T-helper 17 cell (primary cell): ENCODE measurements around the gene RFTN1. TPM values are rescaled to one million over a fixed set of nuclear protein-coding genes. Genes with fewer than 3 reads are reported as not detected.

Experiments
- ATAC-seq: fragments of 150-1000 bp; cut with Tn5 transposase; 2 replicates; pipeline ENCODE4 v1.10.0; 2021; ENCODE audit warnings: mild to moderate bottlenecking, moderate library complexity
- DNase-seq, 3 donors: peaks; one replicate each; pipeline versions ENCODE4 v3.0.0 to v3.0.0-alpha.2; 2020 to 2021
- H3K9me3 ChIP-seq: one replicate; pipeline ENCODE4 v1.7.0; 2013; ENCODE audit warnings: low read length, mild to moderate bottlenecking; ENCODE audit not compliant: control insufficient read depth, poor library complexity, severe bottlenecking
- H3K27ac Mint-ChIP-seq: one replicate; pipeline ENCODE4 v1.8.0; 2022; ENCODE audit warnings: mild to moderate bottlenecking, moderate library complexity, mixed read lengths
- H3K27me3 Mint-ChIP-seq: one replicate; pipeline ENCODE4 v1.8.0; 2022; ENCODE audit warnings: mixed read lengths
- H3K36me3 Mint-ChIP-seq: one replicate; pipeline ENCODE4 v1.8.0; 2022; ENCODE audit warnings: low read depth, mixed read lengths
- H3K4me1 Mint-ChIP-seq: one replicate; pipeline ENCODE4 v1.8.0; 2022; ENCODE audit warnings: mild to moderate bottlenecking, mixed read lengths
- H3K4me3 Mint-ChIP-seq: one replicate; pipeline ENCODE4 v1.8.0; 2022; ENCODE audit warnings: mild to moderate bottlenecking, moderate library complexity, mixed read lengths
- total RNA-seq, 4 donors: library from RNA in 2 of 4; stranded (reverse) in 2 of 4; gene quantifications; one replicate each; pipeline ENCODE4 v1.2.3 and lab custom pipeline; 2022 to 2026

Gene RFTN1
- total RNA-seq, 2 donors from 2014 or later, result 51.8 to 55.8 TPM

GRCh38 chr3:16370872-16371740 lies 142.4 kb downstream of the RFTN1 start:
- Mint-ChIP-seq H3K27me3 (no peaks in the 10 kb centered on the region), H3K4me3 (no peak overlapping the region), H3K27ac (peak overlapping the region; percentile 94), H3K4me1 (peaks cover 41% of the 10 kb centered on the region), H3K36me3 (peaks cover 4% of the 10 kb centered on the region)
- no peak for DNase-seq
- no peak for ATAC-seq
- peaks cover 2% of the 10 kb centered on the region for H3K9me3 ChIP-seq

DNA sequence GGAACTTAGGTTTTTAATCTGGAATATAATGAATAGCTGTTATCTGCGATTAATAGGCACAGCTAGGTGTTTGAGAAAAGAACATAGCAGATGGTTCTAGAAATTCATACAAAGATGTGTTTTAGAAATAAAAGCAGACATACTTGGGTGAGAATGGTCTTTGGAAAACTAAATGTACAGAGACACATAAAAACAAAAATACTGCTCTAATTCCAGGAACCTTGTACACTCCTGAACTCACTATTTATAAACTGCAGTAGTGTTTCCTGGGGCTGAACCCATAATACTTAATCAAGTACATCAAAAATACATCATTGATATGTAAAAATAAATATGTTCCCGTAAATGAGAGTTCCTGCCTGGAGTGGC lies 143.0 kb downstream of the RFTN1 start:
- H3K36me3 Mint-ChIP-seq, result peaks cover 4% of the 10 kb centered on the region
- no peaks in the 10 kb centered on the region for H3K27me3 Mint-ChIP-seq
- peaks cover 43% of the 10 kb centered on the region for H3K4me1 Mint-ChIP-seq
- no peak overlapping the region for H3K4me3 Mint-ChIP-seq
- no peak for DNase-seq
- no peaks in the 10 kb centered on the region for H3K9me3 ChIP-seq
- no peak for ATAC-seq
- peak overlapping the region; percentile 63 for H3K27ac Mint-ChIP-seq

- H3K9me3 ChIP-seq, result no peaks in the 10 kb centered on the region
- Mint-ChIP-seq H3K4me1 (peaks cover 37% of the 10 kb centered on the region), H3K36me3 (peaks cover 2% of the 10 kb centered on the region), H3K27ac (peak overlapping the region; percentile 63), H3K27me3 (no peaks in the 10 kb centered on the region), H3K4me3 (no peak overlapping the region)
- DNase-seq (no peak), ATAC-seq (no peak)
These were observed 143.6 kb downstream of the RFTN1 start for GRCh38 chr3:16369885-16370284.

GRCh38 chr3:16369276-16369675 lies 144.2 kb downstream of the RFTN1 start:
- H3K4me1 Mint-ChIP-seq, result peaks cover 32% of the 10 kb centered on the region
- peaks cover 2% of the 10 kb centered on the region for H3K36me3 Mint-ChIP-seq
- H3K27me3 Mint-ChIP-seq, result no peaks in the 10 kb centered on the region
- no peak overlapping the region for H3K27ac Mint-ChIP-seq
- ATAC-seq (no peak), DNase-seq (no peak)
- no peaks in the 10 kb centered on the region for H3K9me3 ChIP-seq
- H3K4me3 Mint-ChIP-seq, result no peak overlapping the region

DNA sequence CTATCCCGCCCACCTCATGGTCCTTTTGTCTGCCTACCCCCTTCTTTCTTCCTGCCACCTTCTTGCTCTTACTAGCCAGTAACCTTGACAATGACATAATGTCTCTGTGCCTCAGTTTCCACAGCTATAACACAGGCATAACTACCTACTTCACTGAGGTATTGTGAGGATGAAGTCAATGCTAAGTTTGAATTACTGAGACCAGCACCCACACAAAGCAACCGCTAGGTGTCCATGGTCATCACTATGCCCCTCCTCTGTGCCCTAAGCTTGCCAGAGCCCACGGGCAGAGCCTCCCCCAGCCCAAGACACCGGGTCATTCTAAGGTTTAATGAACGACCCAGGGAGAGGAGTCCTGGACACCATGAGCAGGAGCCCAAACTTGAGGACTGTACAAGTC lies 146.9 kb downstream of the RFTN1 start:
- no peak overlapping the region for H3K4me3 Mint-ChIP-seq
- no peaks in the 10 kb centered on the region for H3K9me3 ChIP-seq
- DNase-seq (no peak), ATAC-seq (no peak)
- no peaks in the 10 kb centered on the region for H3K27me3 Mint-ChIP-seq
- peak overlapping the region; percentile 91 for H3K27ac Mint-ChIP-seq
- H3K36me3 Mint-ChIP-seq, result peaks cover 2% of the 10 kb centered on the region
- H3K4me1 Mint-ChIP-seq, result peaks cover 16% of the 10 kb centered on the region

- H3K4me3 Mint-ChIP-seq, result peak overlapping the region; percentile 6
- H3K27ac Mint-ChIP-seq, result peak overlapping the region; percentile 91
- H3K36me3 Mint-ChIP-seq, result peaks cover 7% of the 10 kb centered on the region
- no peaks in the 10 kb centered on the region for H3K27me3 Mint-ChIP-seq
- H3K4me1 Mint-ChIP-seq, result peaks cover 20% of the 10 kb centered on the region
- DNase-seq (no peak), ATAC-seq (no peak)
- H3K9me3 ChIP-seq, result no peaks in the 10 kb centered on the region
These were observed 147.9 kb downstream of the RFTN1 start for GRCh38 chr3:16365491-16366128.

GRCh38 chr3:16364963-16365362 lies 148.5 kb downstream of the RFTN1 start:
- peaks cover 7% of the 10 kb centered on the region for H3K36me3 Mint-ChIP-seq
- DNase-seq (no peak), ATAC-seq (no peak)
- no peaks in the 10 kb centered on the region for H3K27me3 Mint-ChIP-seq
- no peak overlapping the region for H3K4me3 Mint-ChIP-seq
- no peaks in the 10 kb centered on the region for H3K9me3 ChIP-seq
- no peak overlapping the region for H3K27ac Mint-ChIP-seq
- peaks cover 19% of the 10 kb centered on the region for H3K4me1 Mint-ChIP-seq

GRCh38 chr3:16364323-16364722 lies 149.2 kb downstream of the RFTN1 start:
- H3K4me3 Mint-ChIP-seq, result no peak overlapping the region
- no peaks in the 10 kb centered on the region for H3K9me3 ChIP-seq
- H3K4me1 Mint-ChIP-seq, result peaks cover 20% of the 10 kb centered on the region
- DNase-seq (no peak), ATAC-seq (no peak)
- H3K27ac Mint-ChIP-seq, result peak overlapping the region; percentile 14
- peaks cover 7% of the 10 kb centered on the region for H3K36me3 Mint-ChIP-seq
- no peaks in the 10 kb centered on the region for H3K27me3 Mint-ChIP-seq

- ATAC-seq (no peak), DNase-seq (no peak)
- H3K36me3 Mint-ChIP-seq, result peaks cover 7% of the 10 kb centered on the region
- peaks cover 23% of the 10 kb centered on the region for H3K4me1 Mint-ChIP-seq
- no peak overlapping the region for H3K4me3 Mint-ChIP-seq
- no peaks in the 10 kb centered on the region for H3K27me3 Mint-ChIP-seq
- no peaks in the 10 kb centered on the region for H3K9me3 ChIP-seq
- H3K27ac Mint-ChIP-seq, result no peak overlapping the region
These were observed 149.9 kb downstream of the RFTN1 start for GRCh38 chr3:16363636-16364035.

DNA sequence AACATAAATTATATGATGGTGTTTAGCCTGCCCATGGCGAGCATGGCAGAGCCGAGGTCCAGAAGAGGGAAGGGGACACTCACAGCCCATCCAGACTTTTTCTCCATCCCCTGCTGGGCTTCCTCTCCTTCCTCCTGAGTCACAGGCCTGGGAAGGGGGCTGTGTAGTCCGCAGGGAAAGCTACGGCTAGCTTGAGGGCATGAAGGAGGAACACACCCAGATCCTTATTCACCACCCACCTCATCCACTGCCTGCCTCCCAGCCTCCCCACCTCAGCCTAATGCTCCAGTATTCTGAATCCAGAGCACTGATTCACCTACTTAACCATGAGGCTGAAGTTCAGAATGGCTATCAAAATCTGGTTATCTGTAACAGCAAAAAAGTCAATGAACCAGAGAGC lies 150.7 kb downstream of the RFTN1 start:
- no peak for ATAC-seq
- DNase-seq, result no peak
- no peak overlapping the region for H3K4me3 Mint-ChIP-seq
- H3K27ac Mint-ChIP-seq, result no peak overlapping the region
- H3K4me1 Mint-ChIP-seq, result peaks cover 23% of the 10 kb centered on the region
- peaks cover 7% of the 10 kb centered on the region for H3K36me3 Mint-ChIP-seq
- no peaks in the 10 kb centered on the region for H3K27me3 Mint-ChIP-seq
- H3K9me3 ChIP-seq, result no peaks in the 10 kb centered on the region

DNA sequence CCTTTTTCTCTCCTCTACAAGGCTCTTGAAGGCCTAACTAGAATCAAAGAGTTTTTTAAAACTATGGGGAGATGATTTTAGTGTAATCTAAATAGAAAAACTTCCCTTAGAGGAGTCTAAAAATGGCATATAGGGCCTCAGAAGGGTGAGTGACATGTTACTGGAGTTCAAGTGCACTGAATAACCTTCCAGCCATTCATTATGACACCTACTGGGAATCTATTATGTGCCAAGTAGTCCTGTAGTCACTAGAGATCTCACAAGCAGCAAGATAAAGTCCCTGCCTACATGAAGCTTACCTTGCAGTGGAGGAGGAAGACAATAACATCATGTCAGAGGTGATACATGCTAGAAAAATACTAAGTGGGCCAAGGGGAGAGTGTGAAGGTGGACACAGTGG lies 152.4 kb downstream of the RFTN1 start:
- peaks cover 7% of the 10 kb centered on the region for H3K36me3 Mint-ChIP-seq
- ATAC-seq (no peak), DNase-seq (no peak)
- H3K9me3 ChIP-seq, result no peaks in the 10 kb centered on the region
- H3K4me3 Mint-ChIP-seq, result no peak overlapping the region
- H3K27me3 Mint-ChIP-seq, result no peaks in the 10 kb centered on the region
- peak overlapping the region; percentile 78 for H3K27ac Mint-ChIP-seq
- peaks cover 22% of the 10 kb centered on the region for H3K4me1 Mint-ChIP-seq

- peak overlapping the region; percentile 63 for H3K27ac Mint-ChIP-seq
- no peak overlapping the region for H3K4me3 Mint-ChIP-seq
- no peaks in the 10 kb centered on the region for H3K9me3 ChIP-seq
- H3K27me3 Mint-ChIP-seq, result no peaks in the 10 kb centered on the region
- H3K36me3 Mint-ChIP-seq, result peaks cover 13% of the 10 kb centered on the region
- DNase-seq (no peak), ATAC-seq (no peak)
- H3K4me1 Mint-ChIP-seq, result peaks cover 23% of the 10 kb centered on the region
These were observed 154.2 kb downstream of the RFTN1 start for GRCh38 chr3:16359331-16359730.

GRCh38 chr3:16358336-16358735 lies 155.2 kb downstream of the RFTN1 start:
- H3K4me1 Mint-ChIP-seq, result peaks cover 23% of the 10 kb centered on the region
- H3K4me3 Mint-ChIP-seq, result no peak overlapping the region
- ATAC-seq (no peak), DNase-seq (no peak)
- H3K27ac Mint-ChIP-seq, result peak overlapping the region; percentile 63
- no peaks in the 10 kb centered on the region for H3K27me3 Mint-ChIP-seq
- peaks cover 13% of the 10 kb centered on the region for H3K36me3 Mint-ChIP-seq
- no peaks in the 10 kb centered on the region for H3K9me3 ChIP-seq
